Body of pancreas (tissue), 4 donors: ENCODE results near the gene MRGPRE.

ENCODE experiments used
- POLR2A ChIP-seq, 3 donors: fragments of 450-650 bp; IDR thresholded peaks; one replicate each; pipeline ENCODE4 v1.6.1; 2016; ENCODE audit warnings: antibody characterized with exemption in 3 of 3, mild to moderate bottlenecking in 2 of 3
- TF ChIP-seq, protein P1 (sequence below), 7 experiments: fragments of 450-650 bp in 4 of 7; fragments of 200-600 bp in 3 of 7; sonication (generic) in 3 of 7; IDR thresholded peaks; one replicate each; pipeline ENCODE4 v1.5.1; 2016 to 2019; ENCODE audit warnings: antibody characterized with exemption in 7 of 7

DNA sequence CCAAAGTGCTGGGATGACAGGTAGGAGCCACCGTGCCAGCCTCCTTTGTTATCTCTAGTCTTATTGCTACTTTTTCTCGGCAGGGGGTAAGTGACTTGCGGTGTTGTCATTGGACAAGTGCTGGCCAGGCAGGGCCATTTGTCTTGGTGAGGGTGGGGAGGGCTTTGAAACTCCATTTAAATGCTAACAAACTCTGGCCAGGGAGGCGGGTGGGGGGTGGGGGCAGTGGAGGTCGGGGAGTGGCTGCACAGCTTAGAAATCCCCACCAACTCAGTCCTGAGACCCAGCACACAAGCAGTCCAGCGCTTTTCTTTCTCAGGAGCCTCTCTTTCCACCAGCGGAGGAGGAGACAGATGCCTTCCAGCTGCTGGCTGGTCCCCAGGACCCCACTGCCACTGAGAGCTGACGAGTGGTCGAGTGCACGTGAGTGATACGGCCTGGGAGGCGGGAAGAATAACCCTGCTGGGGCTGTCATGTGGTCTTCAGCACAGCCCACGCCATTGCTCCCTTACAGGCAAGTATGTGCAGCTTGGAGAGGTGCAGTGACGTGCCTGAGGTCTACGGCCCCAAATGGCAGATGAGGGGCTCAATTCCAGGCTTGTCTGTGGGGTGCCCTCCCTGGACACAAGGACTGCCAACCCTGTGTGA is 42.9 kb downstream of the MRGPRE start:
- TF ChIP-seq, protein P1, sequence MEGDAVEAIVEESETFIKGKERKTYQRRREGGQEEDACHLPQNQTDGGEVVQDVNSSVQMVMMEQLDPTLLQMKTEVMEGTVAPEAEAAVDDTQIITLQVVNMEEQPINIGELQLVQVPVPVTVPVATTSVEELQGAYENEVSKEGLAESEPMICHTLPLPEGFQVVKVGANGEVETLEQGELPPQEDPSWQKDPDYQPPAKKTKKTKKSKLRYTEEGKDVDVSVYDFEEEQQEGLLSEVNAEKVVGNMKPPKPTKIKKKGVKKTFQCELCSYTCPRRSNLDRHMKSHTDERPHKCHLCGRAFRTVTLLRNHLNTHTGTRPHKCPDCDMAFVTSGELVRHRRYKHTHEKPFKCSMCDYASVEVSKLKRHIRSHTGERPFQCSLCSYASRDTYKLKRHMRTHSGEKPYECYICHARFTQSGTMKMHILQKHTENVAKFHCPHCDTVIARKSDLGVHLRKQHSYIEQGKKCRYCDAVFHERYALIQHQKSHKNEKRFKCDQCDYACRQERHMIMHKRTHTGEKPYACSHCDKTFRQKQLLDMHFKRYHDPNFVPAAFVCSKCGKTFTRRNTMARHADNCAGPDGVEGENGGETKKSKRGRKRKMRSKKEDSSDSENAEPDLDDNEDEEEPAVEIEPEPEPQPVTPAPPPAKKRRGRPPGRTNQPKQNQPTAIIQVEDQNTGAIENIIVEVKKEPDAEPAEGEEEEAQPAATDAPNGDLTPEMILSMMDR (IDR thresholded peaks at IDR 0.05): no peak
- TF ChIP-seq POLR2A (IDR thresholded peaks at IDR 0.05): no peak
